Liver (tissue), 9 donors: ENCODE data around the gene TTC38. TPM values are rescaled to one million over a fixed set of nuclear protein-coding genes. Genes with fewer than 3 reads are reported as not detected.
A peak's percentile ranks its signal among the peaks of the same experiment; 100 is the strongest.

Experiments used
- DNase-seq: peaks from one replicate; pipeline ENCODE4 v3.0.0-alpha.2; 2017; ENCODE audit warnings: low spot score
- H3K27ac ChIP-seq, 2 donors: one replicate each; pipeline ENCODE4 v1.7.0; 2013; ENCODE audit warnings: inconsistent platforms in 2 of 2, low read length in 2 of 2, control low read depth in 1 of 2, low read depth in 1 of 2, mild to moderate bottlenecking in 1 of 2
- H3K27me3 ChIP-seq, 4 donors: one replicate each; pipeline versions ENCODE4 v1.6.1 to v1.7.0; 2013; ENCODE audit warnings: low read length in 3 of 4, inconsistent platforms in 1 of 4, mild to moderate bottlenecking in 1 of 4, moderate library complexity in 1 of 4; ENCODE audit not compliant: control insufficient read depth in 4 of 4, insufficient read depth in 4 of 4
- H3K36me3 ChIP-seq, 4 donors: one replicate each; pipeline versions ENCODE4 v1.6.1 to v1.7.0; 2013; ENCODE audit warnings: low read length in 3 of 4, mild to moderate bottlenecking in 3 of 4, low read depth in 1 of 4, moderate library complexity in 1 of 4; ENCODE audit not compliant: control insufficient read depth in 4 of 4, insufficient read depth in 3 of 4
- H3K4me1 ChIP-seq, 4 donors: one replicate each; pipeline versions ENCODE4 v1.6.1 to v1.7.0; 2013; ENCODE audit warnings: low read length in 3 of 4, mild to moderate bottlenecking in 3 of 4, moderate library complexity in 1 of 4; ENCODE audit not compliant: control insufficient read depth in 4 of 4, insufficient read depth in 4 of 4
- H3K4me3 ChIP-seq, 3 donors: one replicate each; pipeline versions ENCODE4 v1.6.1 to v1.7.0; 2013; ENCODE audit warnings: low read length in 3 of 3, control low read depth in 1 of 3, low read depth in 1 of 3, mild to moderate bottlenecking in 1 of 3
- H3K9ac ChIP-seq, 2 donors: one replicate each; pipeline ENCODE4 v1.7.0; 2013; ENCODE audit warnings: low read length in 2 of 2, mild to moderate bottlenecking in 2 of 2, moderate library complexity in 2 of 2, control low read depth in 1 of 2, low read depth in 1 of 2
- H3K9me3 ChIP-seq, 4 donors: one replicate each; pipeline versions ENCODE4 v1.6.1 to v1.7.0; 2013; ENCODE audit warnings: low read length in 3 of 4; ENCODE audit not compliant: control insufficient read depth in 4 of 4
- EGR1 ChIP-seq, 2 donors: IDR thresholded peaks; 2 replicates each; pipeline ENCODE4 v1.6.1; 2016 to 2018; ENCODE audit warnings: antibody characterized with exemption in 2 of 2, low read depth in 2 of 2
- FOXA1 ChIP-seq: IDR thresholded peaks from 2 replicates; pipeline ENCODE4 v1.6.1; 2016; ENCODE audit warnings: antibody characterized with exemption
- FOXA2 ChIP-seq: IDR thresholded peaks from 2 replicates; pipeline ENCODE4 v1.6.1; 2016; ENCODE audit warnings: antibody characterized with exemption
- GABPA ChIP-seq, 2 donors: IDR thresholded peaks in 1 of 2; conservative IDR thresholded peaks in 1 of 2; 2 replicates each; pipeline ENCODE4 v1.6.1; 2016; ENCODE audit warnings: antibody characterized with exemption in 2 of 2, mild to moderate bottlenecking in 1 of 2, moderate library complexity in 1 of 2
- HNF4A ChIP-seq, 2 donors: conservative IDR thresholded peaks; 2 replicates each; pipeline ENCODE4 v1.6.1; 2016; ENCODE audit warnings: antibody characterized with exemption in 2 of 2, mild to moderate bottlenecking in 2 of 2
- HNF4G ChIP-seq: IDR thresholded peaks from 2 replicates; pipeline ENCODE4 v1.6.1; 2016; ENCODE audit warnings: antibody characterized with exemption
- JUND ChIP-seq, 2 donors: IDR thresholded peaks; 2 replicates each; pipeline ENCODE4 v1.6.1; 2016; ENCODE audit warnings: antibody characterized with exemption in 2 of 2
- MAX ChIP-seq: IDR thresholded peaks from 2 replicates; pipeline ENCODE4 v1.6.1; 2016; ENCODE audit warnings: antibody characterized with exemption
- NR2F2 ChIP-seq: IDR thresholded peaks from 2 replicates; pipeline ENCODE4 v1.6.1; 2016; ENCODE audit warnings: antibody characterized with exemption
- RAD21 ChIP-seq, 2 donors: IDR thresholded peaks; 2 replicates each; pipeline ENCODE4 v1.6.1; 2016; ENCODE audit warnings: antibody characterized with exemption in 2 of 2, mild to moderate bottlenecking in 2 of 2
- RXRA ChIP-seq, 2 donors: IDR thresholded peaks; 2 replicates each; pipeline ENCODE4 v1.6.1; 2017 to 2018; ENCODE audit warnings: antibody characterized with exemption in 2 of 2, mild to moderate bottlenecking in 1 of 2
- SP1 ChIP-seq: IDR thresholded peaks from 2 replicates; pipeline ENCODE4 v1.6.1; 2018; ENCODE audit warnings: antibody characterized with exemption, mild to moderate bottlenecking
- TAF1 ChIP-seq: conservative IDR thresholded peaks from 2 replicates; pipeline ENCODE4 v1.6.1; 2016; ENCODE audit warnings: antibody characterized with exemption, mild to moderate bottlenecking
- YY1 ChIP-seq: IDR thresholded peaks from 2 replicates; pipeline ENCODE4 v1.6.1; 2016; ENCODE audit warnings: antibody characterized with exemption, mild to moderate bottlenecking
- ZBTB33 ChIP-seq: IDR thresholded peaks from 2 replicates; pipeline ENCODE4 v1.6.1; 2016; ENCODE audit warnings: antibody characterized with exemption
- WGBS: extraction: QIAGEN DNeasy Blood & Tissue Kit; methylation state at CpG from one replicate; pipeline ENCODE4 v1.1.7; 2013; 5-methylcytosine and 5-hydroxymethylcytosine counted together
- polyA plus RNA-seq, 2 donors: library from polyadenylated mRNA; stranded (reverse) in 1 of 2; unstranded in 1 of 2; fragments of 200-250 nt in 1 of 2; fragments of >200 nt in 1 of 2; fragmentation: Nextera tagmentation in 1 of 2; extraction: Ambion mirVana in 1 of 2; gene quantifications; one replicate each; pipeline versions ENCODE4 v1.2.1 to v1.2.3, GENCODE V29; 2013 to 2015
- total RNA-seq, 2 donors: library from RNA; depleted of rRNA; stranded (reverse); fragments of >200 nt; gene quantifications; one replicate each; pipeline ENCODE4 v1.2.3, GENCODE V29; 2014
- TF ChIP-seq, protein P1 (sequence below): IDR thresholded peaks from 2 replicates; pipeline ENCODE4 v1.6.1; 2016; ENCODE audit warnings: antibody characterized with exemption
- TF ChIP-seq, protein P2 (sequence below): fragments of 150-350 bp; IDR thresholded peaks from 2 replicates; pipeline ENCODE4 v1.5.1; 2017; ENCODE audit warnings: improper control_type of control experiment, low read depth, low read length; ENCODE audit not compliant: missing input control
- TF ChIP-seq, protein P3 (sequence below): IDR thresholded peaks from 2 replicates; pipeline ENCODE4 v1.6.1; 2016; ENCODE audit warnings: antibody characterized with exemption, mild to moderate bottlenecking
- donor health status: healthy.
- donor health status: healthy.
- donor health status: healthy.
- donor health status: healthy.
- donor health status: healthy.

Gene TTC38
- total and polyA plus RNA-seq, 4 donors, result 63.9 to 389 (median 128) TPM

- H3K36me3 ChIP-seq, result peaks cover 4 to 21% (median 16%) of the 10 kb centered on the region in 4 donors
- H3K4me1 ChIP-seq, result peaks cover 7 to 28% (median 16%) of the 10 kb centered on the region in 4 donors
- peak within 1 kb of the TSS in 1 of 2 donors; percentile 62 for H3K9ac ChIP-seq
- H3K9me3 ChIP-seq, result no peaks in the 10 kb centered on the region
- WGBS, result under 1% methylated on average over 76 of the region's 76 CpGs
- peak within 1 kb of the TSS; percentile 67 to 75 for H3K27ac ChIP-seq
- peak; percentile 94 for DNase-seq
- no peaks in the 10 kb centered on the region for H3K27me3 ChIP-seq
- peak within 1 kb of the TSS; percentile 42 to 55 (median 49) for H3K4me3 ChIP-seq
- TF ChIP-seq NR2F2, result peak; percentile 74
- TF ChIP-seq HNF4A (conservative IDR thresholded peaks at IDR 0.05), result no peak
- TF ChIP-seq, protein P1, sequence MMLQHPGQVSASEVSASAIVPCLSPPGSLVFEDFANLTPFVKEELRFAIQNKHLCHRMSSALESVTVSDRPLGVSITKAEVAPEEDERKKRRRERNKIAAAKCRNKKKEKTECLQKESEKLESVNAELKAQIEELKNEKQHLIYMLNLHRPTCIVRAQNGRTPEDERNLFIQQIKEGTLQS, result no peak
- no peak for TF ChIP-seq TAF1
- TF ChIP-seq FOXA2, result no peak
- no peak for TF ChIP-seq FOXA1
- peak; percentile 32 for TF ChIP-seq SP1
- TF ChIP-seq, protein P2, sequence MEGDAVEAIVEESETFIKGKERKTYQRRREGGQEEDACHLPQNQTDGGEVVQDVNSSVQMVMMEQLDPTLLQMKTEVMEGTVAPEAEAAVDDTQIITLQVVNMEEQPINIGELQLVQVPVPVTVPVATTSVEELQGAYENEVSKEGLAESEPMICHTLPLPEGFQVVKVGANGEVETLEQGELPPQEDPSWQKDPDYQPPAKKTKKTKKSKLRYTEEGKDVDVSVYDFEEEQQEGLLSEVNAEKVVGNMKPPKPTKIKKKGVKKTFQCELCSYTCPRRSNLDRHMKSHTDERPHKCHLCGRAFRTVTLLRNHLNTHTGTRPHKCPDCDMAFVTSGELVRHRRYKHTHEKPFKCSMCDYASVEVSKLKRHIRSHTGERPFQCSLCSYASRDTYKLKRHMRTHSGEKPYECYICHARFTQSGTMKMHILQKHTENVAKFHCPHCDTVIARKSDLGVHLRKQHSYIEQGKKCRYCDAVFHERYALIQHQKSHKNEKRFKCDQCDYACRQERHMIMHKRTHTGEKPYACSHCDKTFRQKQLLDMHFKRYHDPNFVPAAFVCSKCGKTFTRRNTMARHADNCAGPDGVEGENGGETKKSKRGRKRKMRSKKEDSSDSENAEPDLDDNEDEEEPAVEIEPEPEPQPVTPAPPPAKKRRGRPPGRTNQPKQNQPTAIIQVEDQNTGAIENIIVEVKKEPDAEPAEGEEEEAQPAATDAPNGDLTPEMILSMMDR, result no peak
- TF ChIP-seq ZBTB33, result no peak
- TF ChIP-seq JUND (IDR thresholded peaks at IDR 0.05), result no peak
- TF ChIP-seq MAX, result peak; percentile 53
- TF ChIP-seq YY1, result peak; percentile 88
- peak in 1 of 2 donors; percentile 81 for TF ChIP-seq GABPA (IDR thresholded peaks at IDR 0.05 in 1 of 2, conservative IDR thresholded peaks at IDR 0.05 in 1 of 2)
- TF ChIP-seq RXRA (IDR thresholded peaks at IDR 0.05), result no peak
- peak; percentile 67 to 72 for TF ChIP-seq RAD21 (IDR thresholded peaks at IDR 0.05)
- TF ChIP-seq, protein P3, sequence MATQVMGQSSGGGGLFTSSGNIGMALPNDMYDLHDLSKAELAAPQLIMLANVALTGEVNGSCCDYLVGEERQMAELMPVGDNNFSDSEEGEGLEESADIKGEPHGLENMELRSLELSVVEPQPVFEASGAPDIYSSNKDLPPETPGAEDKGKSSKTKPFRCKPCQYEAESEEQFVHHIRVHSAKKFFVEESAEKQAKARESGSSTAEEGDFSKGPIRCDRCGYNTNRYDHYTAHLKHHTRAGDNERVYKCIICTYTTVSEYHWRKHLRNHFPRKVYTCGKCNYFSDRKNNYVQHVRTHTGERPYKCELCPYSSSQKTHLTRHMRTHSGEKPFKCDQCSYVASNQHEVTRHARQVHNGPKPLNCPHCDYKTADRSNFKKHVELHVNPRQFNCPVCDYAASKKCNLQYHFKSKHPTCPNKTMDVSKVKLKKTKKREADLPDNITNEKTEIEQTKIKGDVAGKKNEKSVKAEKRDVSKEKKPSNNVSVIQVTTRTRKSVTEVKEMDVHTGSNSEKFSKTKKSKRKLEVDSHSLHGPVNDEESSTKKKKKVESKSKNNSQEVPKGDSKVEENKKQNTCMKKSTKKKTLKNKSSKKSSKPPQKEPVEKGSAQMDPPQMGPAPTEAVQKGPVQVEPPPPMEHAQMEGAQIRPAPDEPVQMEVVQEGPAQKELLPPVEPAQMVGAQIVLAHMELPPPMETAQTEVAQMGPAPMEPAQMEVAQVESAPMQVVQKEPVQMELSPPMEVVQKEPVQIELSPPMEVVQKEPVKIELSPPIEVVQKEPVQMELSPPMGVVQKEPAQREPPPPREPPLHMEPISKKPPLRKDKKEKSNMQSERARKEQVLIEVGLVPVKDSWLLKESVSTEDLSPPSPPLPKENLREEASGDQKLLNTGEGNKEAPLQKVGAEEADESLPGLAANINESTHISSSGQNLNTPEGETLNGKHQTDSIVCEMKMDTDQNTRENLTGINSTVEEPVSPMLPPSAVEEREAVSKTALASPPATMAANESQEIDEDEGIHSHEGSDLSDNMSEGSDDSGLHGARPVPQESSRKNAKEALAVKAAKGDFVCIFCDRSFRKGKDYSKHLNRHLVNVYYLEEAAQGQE, result no peak
- TF ChIP-seq EGR1 (IDR thresholded peaks at IDR 0.05; ENCODE audit: low read depth in 2 of 2), result peak in 1 of 2 donors; percentile 37
- no peak for TF ChIP-seq HNF4G
Measured at GRCh38 chr22:46296257-46297150, 28.7 kb downstream of the TTC38 start, which contains the start of gene GTSE1. GTSE1 (plus strand) TSS chr22:46296870; CDS start chr22:46297401, 531 bp downstream.
